B cell (primary cell): Measurements from ENCODE around the gene KIR2DL3.
"Not testable (repeated sequence)": the region's sequence is repeated elsewhere in the genome, so short reads cannot be mapped to it uniquely, and the experiment has no call there.

ENCODE experiments used
- EZH2 ChIP-seq: IDR thresholded peaks from 2 replicates; pipeline ENCODE4 v1.6.1; 2012; ENCODE audit warnings: borderline replicate concordance, low read depth, mild to moderate bottlenecking, moderate library complexity, low read length; ENCODE audit not compliant: insufficient read depth, poor library complexity, severe bottlenecking
- TF ChIP-seq, protein P1 (sequence below): fragments of 200-600 bp; IDR thresholded peaks from one replicate; pipeline ENCODE4 v1.8.0; 2022; ENCODE audit warnings: antibody characterized with exemption, mild to moderate bottlenecking

DNA sequence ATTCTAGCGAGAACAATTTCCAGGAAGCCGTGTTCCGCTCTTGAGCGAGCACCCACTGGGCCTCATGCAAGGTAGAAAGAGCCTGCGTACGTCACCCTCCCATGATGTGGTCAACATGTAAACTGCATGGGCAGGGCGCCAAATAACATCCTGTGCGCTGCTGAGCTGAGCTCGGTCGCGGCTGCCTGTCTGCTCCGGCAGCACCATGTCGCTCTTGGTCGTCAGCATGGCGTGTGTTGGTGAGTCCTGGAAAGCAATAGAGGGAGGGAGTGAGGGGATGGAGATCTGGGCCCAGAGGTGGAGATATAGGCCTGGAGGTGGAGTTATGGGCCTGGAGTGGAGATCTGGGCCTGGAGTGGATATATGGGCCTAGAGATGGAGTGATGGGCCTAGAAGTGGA lies 31.3 kb downstream of the KIR2DL3 start, which contains the start of gene KIR2DL1:
- TF ChIP-seq, protein P1, sequence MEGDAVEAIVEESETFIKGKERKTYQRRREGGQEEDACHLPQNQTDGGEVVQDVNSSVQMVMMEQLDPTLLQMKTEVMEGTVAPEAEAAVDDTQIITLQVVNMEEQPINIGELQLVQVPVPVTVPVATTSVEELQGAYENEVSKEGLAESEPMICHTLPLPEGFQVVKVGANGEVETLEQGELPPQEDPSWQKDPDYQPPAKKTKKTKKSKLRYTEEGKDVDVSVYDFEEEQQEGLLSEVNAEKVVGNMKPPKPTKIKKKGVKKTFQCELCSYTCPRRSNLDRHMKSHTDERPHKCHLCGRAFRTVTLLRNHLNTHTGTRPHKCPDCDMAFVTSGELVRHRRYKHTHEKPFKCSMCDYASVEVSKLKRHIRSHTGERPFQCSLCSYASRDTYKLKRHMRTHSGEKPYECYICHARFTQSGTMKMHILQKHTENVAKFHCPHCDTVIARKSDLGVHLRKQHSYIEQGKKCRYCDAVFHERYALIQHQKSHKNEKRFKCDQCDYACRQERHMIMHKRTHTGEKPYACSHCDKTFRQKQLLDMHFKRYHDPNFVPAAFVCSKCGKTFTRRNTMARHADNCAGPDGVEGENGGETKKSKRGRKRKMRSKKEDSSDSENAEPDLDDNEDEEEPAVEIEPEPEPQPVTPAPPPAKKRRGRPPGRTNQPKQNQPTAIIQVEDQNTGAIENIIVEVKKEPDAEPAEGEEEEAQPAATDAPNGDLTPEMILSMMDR = not testable (repeated sequence)
- not testable (repeated sequence) for TF ChIP-seq EZH2
